HG03097 (cell line): ENCODE results near the gene RNF145.

ENCODE experiments used
- ATAC-seq: cut with Tn5 transposase; IDR thresholded peaks from one replicate; pipeline ENCODE4 v1.9.1; 2021; ENCODE audit not compliant: unreplicated experiment, low FRiP score

RNF145 gene

GRCh38 chr5:159220206-159220605 lies 10.9 kb upstream of the RNF145 start:
- ATAC-seq, result no peak

DNA sequence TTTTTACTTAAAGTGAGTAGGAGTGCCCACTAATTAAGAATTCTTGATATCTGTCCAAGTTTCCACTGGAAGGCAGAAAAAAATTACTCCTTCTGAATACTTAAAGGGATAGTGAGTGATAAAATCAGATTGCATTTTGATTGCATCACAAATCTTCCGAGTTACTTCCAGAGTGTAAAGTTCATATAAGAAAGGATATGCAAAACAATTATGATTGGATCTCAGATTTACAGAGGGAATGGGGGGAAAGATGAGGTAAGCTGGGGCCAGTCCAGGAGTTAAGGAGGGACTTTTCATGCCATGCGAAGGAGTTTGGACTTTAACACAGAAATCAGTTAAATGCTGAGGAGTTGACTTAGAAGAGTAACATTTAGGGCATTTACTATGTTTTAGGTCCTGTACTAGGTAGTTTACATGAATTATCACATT lies 9.3 kb upstream of the RNF145 start:
- no peak for ATAC-seq

DNA sequence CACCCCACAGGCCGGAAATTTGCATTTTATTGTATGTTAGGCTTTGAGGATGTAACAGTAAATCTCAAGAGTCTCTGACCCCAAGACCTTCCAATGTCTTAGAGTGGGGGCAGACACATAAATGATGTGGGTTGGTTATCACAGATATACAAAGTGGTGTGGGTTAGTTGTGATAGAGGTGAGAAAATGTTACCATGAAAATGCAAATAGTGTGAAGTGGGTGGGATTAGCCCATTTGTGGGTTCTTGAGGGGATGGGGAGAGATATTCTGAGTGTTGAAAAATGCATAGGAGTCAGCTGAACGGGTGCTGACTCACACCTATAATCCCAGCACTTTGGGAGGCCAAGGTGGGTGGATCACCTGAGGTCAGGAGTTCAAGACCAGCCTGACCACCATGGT lies 7.9 kb upstream of the RNF145 start:
- no peak for ATAC-seq

GRCh38 chr5:159216454-159216853 lies 7.1 kb upstream of the RNF145 start:
- no peak for ATAC-seq

DNA sequence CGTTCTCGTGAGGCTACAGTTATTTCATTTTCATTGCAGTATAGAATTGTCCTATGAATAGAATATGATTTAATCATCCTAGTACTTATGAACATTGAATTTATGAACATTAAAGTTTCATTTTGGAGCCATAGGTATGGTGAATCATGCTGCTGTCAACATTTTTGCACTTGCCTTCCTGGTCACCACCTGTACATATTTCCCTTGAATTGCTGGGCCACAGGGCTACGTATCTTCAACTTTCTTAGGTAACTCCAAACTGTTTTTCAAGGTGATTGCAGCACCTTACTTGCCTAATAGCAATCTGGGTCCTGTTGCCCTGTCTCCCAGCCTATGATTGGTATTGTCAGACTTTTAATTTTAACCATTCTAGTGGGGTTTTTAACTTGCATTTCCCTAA lies 6.5 kb upstream of the RNF145 start:
- ATAC-seq, result no peak

DNA sequence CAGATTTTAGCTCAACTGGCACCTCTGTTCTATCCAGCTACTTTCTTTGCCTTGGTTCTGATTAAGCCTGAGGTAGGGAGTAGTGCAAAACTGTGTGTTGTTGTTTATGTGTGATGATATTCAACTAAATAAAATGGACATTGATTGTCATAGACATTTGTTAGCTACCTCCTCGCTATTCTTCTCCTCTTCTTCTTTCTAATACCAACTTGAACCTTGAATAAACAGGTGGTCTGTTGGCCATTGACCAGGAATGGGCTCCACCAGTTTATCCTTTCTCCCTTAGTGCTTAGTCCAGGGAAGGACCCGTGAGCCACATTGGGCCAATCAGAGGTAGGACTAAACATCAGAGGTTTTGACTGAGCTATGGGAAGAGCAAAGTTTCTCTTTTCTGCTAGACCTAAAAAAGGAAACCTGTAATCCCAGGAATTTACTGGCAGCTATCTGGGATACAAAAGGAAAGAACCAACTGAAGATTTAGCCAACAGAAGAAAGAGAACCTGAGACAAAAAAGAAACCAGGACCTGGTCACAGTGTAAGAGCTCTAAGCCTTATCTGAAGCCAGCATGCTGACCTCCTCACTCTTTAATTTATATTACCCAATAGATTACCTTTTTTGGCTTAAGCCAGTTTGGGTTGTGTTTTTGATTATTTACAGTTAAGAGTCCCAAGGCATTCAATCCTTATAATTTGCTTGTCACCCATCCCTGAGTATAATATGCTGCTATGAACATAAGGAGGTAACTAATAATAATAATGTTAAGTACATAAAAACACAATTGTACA lies 5.3 kb upstream of the RNF145 start:
- no peak for ATAC-seq

DNA sequence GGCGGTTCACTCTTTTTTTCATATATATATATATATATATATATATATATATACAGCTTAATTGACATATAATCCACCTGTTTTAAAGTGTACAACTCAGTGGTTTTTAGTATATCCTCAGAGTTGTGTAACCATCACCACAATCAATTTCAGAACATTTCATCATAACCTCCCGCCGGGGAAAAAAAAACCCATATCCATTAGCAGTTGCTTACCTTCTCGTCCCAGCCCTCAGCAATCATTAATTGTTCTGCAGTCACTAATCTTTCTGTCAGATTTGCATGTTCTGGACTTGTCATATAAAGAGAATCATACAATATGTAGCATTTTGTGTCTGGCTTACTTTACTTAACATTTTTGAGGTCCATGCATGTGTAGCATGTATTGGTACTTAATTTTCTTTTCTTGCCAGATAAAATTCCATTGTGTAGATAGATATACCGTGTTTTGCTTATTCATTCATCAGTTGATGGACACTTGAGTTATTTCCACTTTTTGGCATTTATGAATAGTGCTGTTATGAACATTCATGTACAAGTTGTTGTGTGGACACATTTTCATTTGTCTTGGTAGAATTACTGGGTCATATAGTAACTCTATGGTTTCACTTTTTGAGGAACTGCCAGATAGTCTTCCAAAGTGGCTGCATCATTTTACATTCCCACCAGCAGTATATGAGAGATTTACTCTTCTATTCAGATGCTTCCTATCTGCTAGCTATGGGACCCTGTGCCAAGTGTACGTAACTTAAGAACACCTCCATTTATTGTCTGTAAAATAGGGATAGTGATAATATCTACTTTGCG lies 3.5 kb upstream of the RNF145 start:
- no peak for ATAC-seq

- ATAC-seq, result no peak
Measured at GRCh38 chr5:159211729-159212174, 2.4 kb upstream of the RNF145 start.

GRCh38 chr5:159210846-159211245 lies 1.5 kb upstream of the RNF145 start:
- ATAC-seq, result no peak

DNA sequence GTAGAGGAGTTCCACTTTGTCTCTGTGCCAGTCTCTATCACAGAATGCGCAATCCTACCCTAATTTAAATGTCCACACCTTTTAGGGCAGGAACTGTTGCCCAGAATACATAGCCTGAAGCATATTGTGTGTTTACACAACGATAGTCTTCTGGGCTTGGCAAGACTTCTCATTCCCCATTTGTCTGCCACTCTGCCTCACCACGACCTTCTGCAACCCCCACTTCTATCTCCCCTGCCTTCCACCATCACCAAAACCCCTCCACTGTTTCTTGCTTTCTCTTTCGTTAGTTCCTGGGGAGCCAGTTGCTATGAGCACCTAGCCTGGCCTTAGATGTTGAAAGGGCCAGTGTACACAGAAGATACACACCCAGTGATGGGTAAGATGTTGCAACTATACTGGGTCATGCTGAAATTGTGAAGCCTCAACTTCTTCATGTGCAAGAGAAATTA lies 883 bp upstream of the RNF145 start:
- no peak for ATAC-seq

GRCh38 chr5:159208514-159209437 lies 577 bp downstream of the RNF145 start:
- peak; percentile 19 for ATAC-seq

DNA sequence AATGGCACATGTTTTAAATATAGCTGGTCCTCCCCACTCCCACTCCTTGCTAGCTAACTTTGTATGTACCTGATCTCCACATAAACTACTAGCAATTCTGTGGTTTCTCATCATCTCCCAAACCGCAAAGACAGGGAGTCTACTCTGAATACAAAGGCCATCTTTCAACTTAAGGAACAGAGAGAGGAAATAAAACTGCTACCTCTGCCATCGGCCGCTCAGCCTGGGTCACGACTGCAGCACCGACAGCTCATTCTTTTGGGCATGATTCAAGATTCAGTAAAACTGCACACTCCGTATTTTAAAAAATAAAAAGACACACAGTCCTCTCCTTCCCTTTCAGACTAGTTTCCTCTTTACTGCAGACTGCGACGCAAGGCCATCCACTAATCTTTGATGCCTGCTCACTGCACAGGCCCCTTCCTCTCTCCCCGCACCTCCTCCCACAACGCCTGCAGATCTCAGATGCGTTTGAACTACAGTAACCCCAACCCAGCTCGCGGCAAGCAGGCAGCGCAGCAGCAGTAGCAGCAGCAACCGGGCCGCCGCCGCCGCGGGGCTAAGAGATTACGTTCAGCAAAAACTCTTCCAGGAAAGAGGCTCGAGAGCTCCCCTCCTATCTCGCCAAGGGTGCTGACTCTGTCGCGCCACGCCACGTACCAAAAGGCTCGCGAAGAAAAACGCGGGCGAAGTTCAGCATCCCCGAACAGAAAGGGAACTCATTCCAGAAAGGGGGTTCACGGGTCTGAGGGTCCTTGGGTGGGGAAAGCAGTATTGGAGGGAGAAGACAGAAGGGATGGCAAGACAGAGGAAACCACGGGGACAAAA lies 1.5 kb downstream of the RNF145 start:
- ATAC-seq, result peak; percentile 54

DNA sequence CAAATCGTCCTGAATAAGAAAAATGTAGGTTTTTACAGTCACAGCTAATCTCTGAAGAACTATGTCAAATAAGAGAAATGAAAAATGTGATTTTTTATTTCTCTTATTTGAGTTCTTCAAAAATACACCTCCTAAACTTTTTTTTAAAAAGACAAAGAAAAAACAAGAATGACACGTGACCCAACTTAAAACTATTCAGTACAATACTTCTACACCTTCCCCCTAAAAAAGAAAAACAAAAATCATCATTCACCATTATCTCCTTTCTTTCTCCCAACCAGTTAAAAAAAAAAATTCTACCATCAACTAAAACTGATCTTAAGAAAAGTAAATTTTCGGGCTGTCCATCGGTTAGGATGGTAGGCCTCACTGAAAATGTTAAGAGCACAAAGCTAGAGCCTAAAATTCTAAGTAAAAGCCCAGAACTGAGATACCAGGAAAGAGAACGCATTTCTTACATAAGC lies 2.1 kb downstream of the RNF145 start:
- no peak for ATAC-seq

DNA sequence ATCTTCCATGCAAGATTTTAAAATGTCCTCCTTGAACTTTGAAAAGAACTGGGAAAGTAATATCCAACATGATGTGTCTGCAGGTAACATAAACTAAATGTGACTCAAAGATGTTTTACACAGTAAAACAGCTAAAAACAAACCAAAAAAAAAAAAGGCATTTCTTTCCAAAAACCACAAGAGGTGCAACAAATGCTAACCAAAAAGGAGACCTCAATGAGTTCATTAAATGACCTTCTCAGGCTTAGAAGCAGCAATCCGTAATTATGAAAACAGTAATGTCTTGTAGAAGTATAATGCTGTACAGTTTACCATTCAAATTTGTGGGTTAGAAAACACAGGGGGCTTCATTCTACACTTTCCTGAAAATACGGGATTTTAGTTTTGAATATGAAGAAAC lies 2.5 kb downstream of the RNF145 start:
- ATAC-seq, result no peak

- no peak for ATAC-seq
Measured at GRCh38 chr5:159206368-159206767, 3.0 kb downstream of the RNF145 start.

DNA sequence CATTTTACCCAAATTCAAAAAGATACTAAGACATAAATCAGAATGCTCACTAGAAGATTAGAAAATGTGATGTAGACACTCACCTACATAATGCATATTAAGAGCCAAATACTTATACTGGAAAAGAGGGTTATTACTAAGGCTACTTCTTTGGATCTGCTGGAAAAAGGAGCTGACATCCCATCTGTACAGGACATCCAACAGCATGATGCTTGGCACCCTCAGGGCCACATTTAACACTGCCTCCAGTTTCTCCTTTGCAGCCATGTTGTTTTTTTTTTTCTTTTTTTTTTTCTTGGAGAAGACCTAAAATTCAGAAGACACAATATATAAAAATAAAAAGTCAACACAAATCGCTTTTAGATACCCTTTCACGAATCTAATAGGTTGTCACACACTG lies 6.0 kb downstream of the RNF145 start:
- ATAC-seq, result no peak

GRCh38 chr5:159202151-159202550 lies 7.2 kb downstream of the RNF145 start:
- ATAC-seq, result no peak

GRCh38 chr5:159199780-159200179 lies 9.6 kb downstream of the RNF145 start:
- no peak for ATAC-seq

- ATAC-seq, result no peak
Measured at GRCh38 chr5:159199225-159199624, 10.1 kb downstream of the RNF145 start.
